CD4-positive, alpha-beta T cell treated with Interleukin-6 for 4 hours (primary cell): ENCODE measurements around the gene RAPGEF5.

Experiments
- DNase-seq: peaks from one replicate; pipeline ENCODE4 v3.0.0-alpha.2; 2020; ENCODE audit warnings: mixed read lengths

Gene RAPGEF5

GRCh38 chr7:22356701-22357310 is at the start of gene RAPGEF5:
Gene RAPGEF5 (minus strand): TSS chr7:22357154. CDS start chr7:22357060, 94 bp downstream.
- no peak for DNase-seq

GRCh38 chr7:22406715-22407114 is 49.8 kb upstream of the RAPGEF5 start:
- no peak for DNase-seq

GRCh38 chr7:22404421-22405023 is 47.6 kb upstream of the RAPGEF5 start:
- no peak for DNase-seq

GRCh38 chr7:22403344-22403743 is 46.4 kb upstream of the RAPGEF5 start:
- DNase-seq: no peak

GRCh38 chr7:22402250-22402649 is 45.3 kb upstream of the RAPGEF5 start:
- DNase-seq: no peak

- DNase-seq: no peak
Measured at GRCh38 chr7:22400936-22401553, 44.1 kb upstream of the RAPGEF5 start.

GRCh38 chr7:22400150-22400814 is 43.3 kb upstream of the RAPGEF5 start:
- no peak for DNase-seq

- no peak for DNase-seq
Measured at GRCh38 chr7:22399546-22399945, 42.6 kb upstream of the RAPGEF5 start.

- DNase-seq: no peak
Measured at GRCh38 chr7:22399091-22399490, 42.1 kb upstream of the RAPGEF5 start.

GRCh38 chr7:22397981-22398380 is 41.0 kb upstream of the RAPGEF5 start:
- no peak for DNase-seq

GRCh38 chr7:22395222-22395621 is 38.3 kb upstream of the RAPGEF5 start:
- no peak for DNase-seq

- no peak for DNase-seq
Measured at GRCh38 chr7:22394739-22395138, 37.8 kb upstream of the RAPGEF5 start.

- DNase-seq: no peak
Measured at GRCh38 chr7:22393913-22394729, 37.2 kb upstream of the RAPGEF5 start.

GRCh38 chr7:22390516-22390915 is 33.6 kb upstream of the RAPGEF5 start:
- no peak for DNase-seq

- no peak for DNase-seq
Measured at GRCh38 chr7:22389892-22390291, 32.9 kb upstream of the RAPGEF5 start.

GRCh38 chr7:22387583-22387982 is 30.6 kb upstream of the RAPGEF5 start:
- no peak for DNase-seq

- no peak for DNase-seq
Measured at GRCh38 chr7:22386865-22387264, 29.9 kb upstream of the RAPGEF5 start.

GRCh38 chr7:22386206-22386858 is 29.4 kb upstream of the RAPGEF5 start:
- no peak for DNase-seq

- DNase-seq: no peak
Measured at GRCh38 chr7:22385326-22385725, 28.4 kb upstream of the RAPGEF5 start.

GRCh38 chr7:22380333-22380732 is 23.4 kb upstream of the RAPGEF5 start:
- no peak for DNase-seq

GRCh38 chr7:22378199-22378980 is 21.4 kb upstream of the RAPGEF5 start:
- DNase-seq: no peak

- DNase-seq: no peak
Measured at GRCh38 chr7:22377703-22378102, 20.7 kb upstream of the RAPGEF5 start.
